SK-N-SH (cell line): Measurements from ENCODE around the gene ZNF184. TPM values are rescaled to one million over a fixed set of nuclear protein-coding genes. Genes with fewer than 3 reads are reported as not detected.

Experiments
- CTCF ChIA-PET: fragments of 300-600, 350-600 bp; formaldehyde crosslinking; extraction: SDS; loops from one replicate; lab custom pipeline; 2021; lab: Yijun Ruan, JAX
- POLR2A ChIA-PET: fragments of 350-600 bp; sonication (Branson Sonifier 250); formaldehyde crosslinking; extraction: SDS; loops from one replicate; lab custom pipeline; 2020; ENCODE audit warnings: antibody characterized with exemption, inconsistent platforms; lab: Yijun Ruan, JAX
- DNase-seq: peaks from one replicate; pipeline ENCODE4 v3.0.0; 2012
- H2AFZ ChIP-seq: fragments of 200-600 bp; sonication (generic); 2 replicates; pipeline ENCODE4 v1.8.1; 2016; ENCODE audit warnings: antibody characterized with exemption, mild to moderate bottlenecking, low read depth
- H3F3A ChIP-seq: fragments of 200-600 bp; sonication (generic); replicated peaks from 2 replicates; pipeline ENCODE3; 2016; ENCODE audit warnings: antibody characterized with exemption, mild to moderate bottlenecking; ENCODE audit not compliant: insufficient read depth
- H3K27ac ChIP-seq, 2 experiments: fragments of 200-500 bp in 1 of 2; fragments of 200-600 bp in 1 of 2; sonication (Bioruptor generic) in 1 of 2; sonication (generic), shearing (Covaris generic) in 1 of 2; 2 replicates each; pipeline versions ENCODE4 v1.5.1 to v1.6.1; 2014 to 2016; ENCODE audit warnings: low read depth in 2 of 2, inconsistent platforms in 1 of 2, low read length in 1 of 2, mild to moderate bottlenecking in 1 of 2, mixed read lengths in 1 of 2
- H3K27me3 ChIP-seq: fragments of 200-600 bp; sonication (generic), shearing (Covaris generic); 2 replicates; pipeline ENCODE4 v1.6.1; 2016; ENCODE audit warnings: mixed run types; ENCODE audit not compliant: insufficient read depth
- H3K36me3 ChIP-seq, 2 experiments: fragments of 200-500 bp in 1 of 2; fragments of 200-600 bp in 1 of 2; sonication (Bioruptor generic) in 1 of 2; sonication (generic) in 1 of 2; replicated peaks in 1 of 2; 2 replicates each; pipeline versions ENCODE3 to v1.5.1; 2014 to 2016; ENCODE audit warnings: low read length in 1 of 2, mild to moderate bottlenecking in 1 of 2; ENCODE audit not compliant: insufficient read depth in 2 of 2, control insufficient read depth in 1 of 2
- H3K4me1 ChIP-seq, 2 experiments: fragments of 200-500 bp in 1 of 2; fragments of 200-600 bp in 1 of 2; sonication (Bioruptor generic) in 1 of 2; sonication (generic), shearing (Covaris generic) in 1 of 2; 2 replicates each; pipeline versions ENCODE4 v1.5.1 to v1.6.1; 2014 to 2016; ENCODE audit warnings: low read depth in 1 of 2, low read length in 1 of 2, mixed run types in 1 of 2; ENCODE audit not compliant: insufficient read depth in 2 of 2, control insufficient read depth in 1 of 2
- H3K4me2 ChIP-seq: fragments of 200-600 bp; sonication (generic), shearing (Covaris generic); 2 replicates; pipeline ENCODE4 v1.6.1; 2017; ENCODE audit warnings: mixed run types
- H3K4me3 ChIP-seq, 2 experiments: fragments of 200-500 bp in 1 of 2; fragments of 200-600 bp in 1 of 2; sonication (Bioruptor generic) in 1 of 2; sonication (generic), shearing (Covaris generic) in 1 of 2; 2 replicates each; pipeline versions ENCODE4 v1.5.1 to v1.8.1; 2014 to 2016; ENCODE audit warnings: low read depth in 2 of 2, inconsistent platforms in 1 of 2, low read length in 1 of 2, mild to moderate bottlenecking in 1 of 2, mixed read lengths in 1 of 2, moderate library complexity in 1 of 2
- H3K79me2 ChIP-seq: fragments of 200-600 bp; sonication (generic); 2 replicates; pipeline ENCODE4 v1.8.1; 2017; ENCODE audit warnings: mild to moderate bottlenecking; ENCODE audit not compliant: insufficient read depth
- H3K9ac ChIP-seq: fragments of 200-600 bp; sonication (generic); 2 replicates; pipeline ENCODE4 v1.6.1; 2017; ENCODE audit warnings: mixed run types
- H3K9me2 ChIP-seq: fragments of 200-600 bp; sonication (generic); 2 replicates; pipeline ENCODE4 v1.6.1; 2017; ENCODE audit warnings: mixed run types
- H3K9me3 ChIP-seq: fragments of 200-600 bp; sonication (generic); 2 replicates; pipeline ENCODE4 v1.6.1; 2017; ENCODE audit warnings: mixed run types, mild to moderate bottlenecking, moderate library complexity
- H4K20me1 ChIP-seq: fragments of 200-600 bp; sonication (generic); 2 replicates; pipeline ENCODE4 v1.6.1; 2017; ENCODE audit warnings: mild to moderate bottlenecking, mixed run types; ENCODE audit not compliant: insufficient read depth
- EZH2phosphoT487 ChIP-seq: fragments of 200-600 bp; sonication (generic); IDR thresholded peaks from 2 replicates; pipeline ENCODE4 v1.6.1; 2017; ENCODE audit warnings: low read depth, mixed run types, mild to moderate bottlenecking, antibody characterized with exemption, moderate library complexity, borderline replicate concordance
- GABPA ChIP-seq: IDR thresholded peaks from 2 replicates; pipeline ENCODE4 v1.4.0; 2012; ENCODE audit warnings: low read depth, mild to moderate bottlenecking
- JUND ChIP-seq: IDR thresholded peaks from 2 replicates; pipeline ENCODE4 v1.4.0; 2012
- NRF1 ChIP-seq: IDR thresholded peaks from 2 replicates; pipeline ENCODE4 v1.6.1; 2012; ENCODE audit warnings: low read depth, mild to moderate bottlenecking, low read length
- RAD21 ChIP-seq: IDR thresholded peaks from 2 replicates; pipeline ENCODE4 v1.6.1; 2012; ENCODE audit warnings: mild to moderate bottlenecking, low read length
- TCF12 ChIP-seq: IDR thresholded peaks from 2 replicates; pipeline ENCODE4 v1.4.0; 2012
- whole genome bisulfite sequencing: methylation state at CpG from one replicate; pipeline ENCODE4 v1.1.6; 2017; ENCODE audit warnings: low lambda C conversion rate; 5-methylcytosine and 5-hydroxymethylcytosine counted together
- polyA plus RNA-seq, 3 experiments: library from polyadenylated mRNA; depleted of rRNA; stranded (reverse); fragments of >200 nt; gene quantifications; 2 replicates each; pipeline ENCODE4 v1.2.3, GENCODE V29; 2012
- TF ChIP-seq, protein P1 (sequence below): fragments of 150-350 bp; IDR thresholded peaks from 2 replicates; pipeline ENCODE4 v1.6.1; 2017; ENCODE audit warnings: antibody characterized with exemption, low read length, low read depth, borderline replicate concordance
- TF ChIP-seq, protein P2 (sequence below): IDR thresholded peaks from 2 replicates; pipeline ENCODE4 v1.6.1; 2012; ENCODE audit warnings: mild to moderate bottlenecking, low read depth, low read length, moderate library complexity
- TF ChIP-seq, protein P3 (sequence below): fragments of 150-350 bp; IDR thresholded peaks from 2 replicates; pipeline ENCODE4 v1.6.1; 2016; ENCODE audit warnings: mild to moderate bottlenecking, low read depth, low read length

The ZNF184 gene
- polyA plus RNA-seq, 1 of the 3 experiments (the other 2 are of a cell fraction), result 1.6 TPM

DNA sequence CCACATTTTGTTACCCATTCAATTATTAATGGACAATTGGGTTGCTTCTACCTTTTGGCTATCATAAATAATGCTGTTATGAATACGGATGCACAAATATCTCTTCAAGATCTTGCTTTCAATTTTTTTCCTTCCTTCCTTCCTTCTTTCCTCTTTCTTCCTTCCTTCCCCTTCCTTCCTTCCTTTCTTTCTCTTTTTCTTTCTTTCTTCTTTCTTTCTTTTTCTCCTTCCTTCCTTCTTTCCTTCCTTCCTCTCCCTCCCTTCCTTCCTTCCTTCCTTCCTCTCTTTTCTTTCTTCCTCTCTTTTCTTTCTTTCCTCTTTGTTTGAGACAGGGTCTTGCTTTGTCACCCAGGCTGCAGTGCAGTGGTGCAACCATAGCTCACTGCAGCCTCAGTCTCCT is 39.2 kb downstream of the ZNF184 start (continued):
- TF ChIP-seq, protein P1, sequence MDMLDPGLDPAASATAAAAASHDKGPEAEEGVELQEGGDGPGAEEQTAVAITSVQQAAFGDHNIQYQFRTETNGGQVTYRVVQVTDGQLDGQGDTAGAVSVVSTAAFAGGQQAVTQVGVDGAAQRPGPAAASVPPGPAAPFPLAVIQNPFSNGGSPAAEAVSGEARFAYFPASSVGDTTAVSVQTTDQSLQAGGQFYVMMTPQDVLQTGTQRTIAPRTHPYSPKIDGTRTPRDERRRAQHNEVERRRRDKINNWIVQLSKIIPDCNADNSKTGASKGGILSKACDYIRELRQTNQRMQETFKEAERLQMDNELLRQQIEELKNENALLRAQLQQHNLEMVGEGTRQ, result no peak
- TF ChIP-seq GABPA, result no peak
- TF ChIP-seq, all 33 proteins: peak for 0

DNA sequence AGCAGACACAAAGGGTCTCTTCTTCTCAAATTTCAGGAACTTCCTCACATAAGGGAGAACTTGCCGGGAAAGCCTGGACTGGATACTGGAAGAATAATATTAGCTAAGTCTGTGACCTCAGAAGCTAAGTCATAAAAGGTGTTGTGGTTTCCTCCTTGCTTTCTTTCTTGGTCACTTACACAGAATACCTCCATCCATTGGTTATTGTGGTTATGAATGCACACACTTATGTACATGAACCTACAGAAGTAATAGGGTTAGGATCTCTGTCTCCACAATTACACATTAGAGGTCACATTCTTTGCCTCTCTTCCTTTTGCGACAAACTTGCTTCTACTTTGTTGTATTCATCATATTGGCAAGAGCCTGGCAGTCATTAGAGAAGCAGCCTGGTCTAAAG is 43.9 kb downstream of the ZNF184 start:
- H3K9me2 ChIP-seq, result no peaks in the 10 kb centered on the region
- POLR2A ChIA-PET, result no interaction called here
- 30% methylated on average over 2 of the region's 2 CpGs for WGBS
- TF ChIP-seq, protein P1, result no peak
- no peak overlapping the region for H3K4me3 ChIP-seq
- CTCF ChIA-PET, result no interaction called here
- no peak overlapping the region for H3K4me2 ChIP-seq
- H4K20me1 ChIP-seq, result no peaks in the 10 kb centered on the region
- H3K27ac ChIP-seq, result no peak overlapping the region
- no peaks in the 10 kb centered on the region for H3K9me3 ChIP-seq
- H3K36me3 ChIP-seq, result no peaks in the 10 kb centered on the region
- no peaks in the 10 kb centered on the region for H3F3A ChIP-seq
- no peak overlapping the region for H3K9ac ChIP-seq
- H2AFZ ChIP-seq, result no peak overlapping the region
- H3K4me1 ChIP-seq, result no peaks in the 10 kb centered on the region
- H3K79me2 ChIP-seq, result no peaks in the 10 kb centered on the region
- no peak for DNase-seq
- H3K27me3 ChIP-seq, result no peaks in the 10 kb centered on the region

DNA sequence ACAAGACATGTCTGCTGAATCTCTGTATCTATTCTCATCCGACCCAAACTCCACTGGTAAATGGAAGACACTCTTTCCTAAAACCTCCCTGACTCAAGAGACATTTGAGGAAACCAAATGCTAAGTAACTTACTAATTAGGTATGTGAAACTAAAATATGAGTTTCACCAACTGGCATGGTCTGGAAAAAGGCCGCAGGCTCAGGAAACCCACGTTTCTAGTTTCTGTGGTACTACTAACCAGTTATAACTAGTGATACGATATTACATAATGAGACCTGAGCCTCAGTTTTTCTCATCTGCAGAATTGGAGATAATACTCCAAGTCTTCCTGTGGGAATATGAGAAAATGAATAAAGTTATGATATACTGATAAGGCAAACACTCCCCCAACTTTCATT is 44.4 kb downstream of the ZNF184 start:
- Histone ChIP-seq H3K4me2 (no peak overlapping the region), H3K79me2 (no peaks in the 10 kb centered on the region), H3K9ac (no peak overlapping the region), H3K9me3 (no peaks in the 10 kb centered on the region), H3K36me3 (no peaks in the 10 kb centered on the region), H3K27ac (no peak overlapping the region), H3K27me3 (no peaks in the 10 kb centered on the region), H4K20me1 (no peaks in the 10 kb centered on the region), H3K9me2 (no peaks in the 10 kb centered on the region), H2AFZ (no peak overlapping the region), H3F3A (no peaks in the 10 kb centered on the region), H3K4me3 (no peak overlapping the region), H3K4me1 (no peaks in the 10 kb centered on the region)
- DNase-seq, result no peak
- 20% methylated on average over 4 of the region's 4 CpGs for WGBS
- ChIA-PET POLR2A (no interaction called here), CTCF (no interaction called here)
- TF ChIP-seq JUND, result no peak
- no peak for TF ChIP-seq TCF12

DNA sequence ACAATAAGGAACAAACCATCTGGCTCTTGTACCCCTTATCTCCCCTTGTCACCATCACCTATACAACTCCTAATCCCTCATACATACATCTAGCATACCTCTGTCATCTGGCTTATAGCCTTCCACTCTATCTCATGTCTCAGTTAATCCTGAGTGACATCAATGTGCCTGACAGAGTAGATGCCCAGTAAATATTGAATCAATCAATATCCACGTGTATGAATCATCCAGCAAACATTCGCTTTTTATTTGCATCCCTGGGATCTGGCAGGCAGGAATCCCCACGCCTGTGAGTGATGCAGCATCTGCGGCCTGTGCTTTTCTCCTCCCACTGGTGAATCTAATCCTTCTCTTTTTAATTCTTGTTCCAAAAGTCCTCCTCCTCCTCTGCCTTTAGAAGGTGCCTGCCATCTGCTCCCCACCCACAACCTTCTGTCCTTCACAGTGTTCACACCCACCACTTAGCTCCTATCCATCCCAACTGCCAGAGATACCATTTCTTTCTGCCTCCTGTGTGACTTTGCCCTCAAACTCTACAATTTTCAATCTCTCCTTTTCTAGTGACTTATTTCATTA is 46.8 kb downstream of the ZNF184 start:
- no peak overlapping the region for H3K4me3 ChIP-seq
- no peaks in the 10 kb centered on the region for H3K4me1 ChIP-seq
- no peak overlapping the region for H3K9ac ChIP-seq
- H3K27me3 ChIP-seq, result no peaks in the 10 kb centered on the region
- H3F3A ChIP-seq, result no peaks in the 10 kb centered on the region
- 13% methylated on average over 4 of the region's 4 CpGs for WGBS
- no peaks in the 10 kb centered on the region for H4K20me1 ChIP-seq
- H3K27ac ChIP-seq, result no peak overlapping the region
- no peak for TF ChIP-seq EZH2phosphoT487
- no peak for TF ChIP-seq RAD21
- TF ChIP-seq NRF1, result no peak
- TF ChIP-seq, protein P2, sequence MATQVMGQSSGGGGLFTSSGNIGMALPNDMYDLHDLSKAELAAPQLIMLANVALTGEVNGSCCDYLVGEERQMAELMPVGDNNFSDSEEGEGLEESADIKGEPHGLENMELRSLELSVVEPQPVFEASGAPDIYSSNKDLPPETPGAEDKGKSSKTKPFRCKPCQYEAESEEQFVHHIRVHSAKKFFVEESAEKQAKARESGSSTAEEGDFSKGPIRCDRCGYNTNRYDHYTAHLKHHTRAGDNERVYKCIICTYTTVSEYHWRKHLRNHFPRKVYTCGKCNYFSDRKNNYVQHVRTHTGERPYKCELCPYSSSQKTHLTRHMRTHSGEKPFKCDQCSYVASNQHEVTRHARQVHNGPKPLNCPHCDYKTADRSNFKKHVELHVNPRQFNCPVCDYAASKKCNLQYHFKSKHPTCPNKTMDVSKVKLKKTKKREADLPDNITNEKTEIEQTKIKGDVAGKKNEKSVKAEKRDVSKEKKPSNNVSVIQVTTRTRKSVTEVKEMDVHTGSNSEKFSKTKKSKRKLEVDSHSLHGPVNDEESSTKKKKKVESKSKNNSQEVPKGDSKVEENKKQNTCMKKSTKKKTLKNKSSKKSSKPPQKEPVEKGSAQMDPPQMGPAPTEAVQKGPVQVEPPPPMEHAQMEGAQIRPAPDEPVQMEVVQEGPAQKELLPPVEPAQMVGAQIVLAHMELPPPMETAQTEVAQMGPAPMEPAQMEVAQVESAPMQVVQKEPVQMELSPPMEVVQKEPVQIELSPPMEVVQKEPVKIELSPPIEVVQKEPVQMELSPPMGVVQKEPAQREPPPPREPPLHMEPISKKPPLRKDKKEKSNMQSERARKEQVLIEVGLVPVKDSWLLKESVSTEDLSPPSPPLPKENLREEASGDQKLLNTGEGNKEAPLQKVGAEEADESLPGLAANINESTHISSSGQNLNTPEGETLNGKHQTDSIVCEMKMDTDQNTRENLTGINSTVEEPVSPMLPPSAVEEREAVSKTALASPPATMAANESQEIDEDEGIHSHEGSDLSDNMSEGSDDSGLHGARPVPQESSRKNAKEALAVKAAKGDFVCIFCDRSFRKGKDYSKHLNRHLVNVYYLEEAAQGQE, result no peak
- TF ChIP-seq, protein P3, sequence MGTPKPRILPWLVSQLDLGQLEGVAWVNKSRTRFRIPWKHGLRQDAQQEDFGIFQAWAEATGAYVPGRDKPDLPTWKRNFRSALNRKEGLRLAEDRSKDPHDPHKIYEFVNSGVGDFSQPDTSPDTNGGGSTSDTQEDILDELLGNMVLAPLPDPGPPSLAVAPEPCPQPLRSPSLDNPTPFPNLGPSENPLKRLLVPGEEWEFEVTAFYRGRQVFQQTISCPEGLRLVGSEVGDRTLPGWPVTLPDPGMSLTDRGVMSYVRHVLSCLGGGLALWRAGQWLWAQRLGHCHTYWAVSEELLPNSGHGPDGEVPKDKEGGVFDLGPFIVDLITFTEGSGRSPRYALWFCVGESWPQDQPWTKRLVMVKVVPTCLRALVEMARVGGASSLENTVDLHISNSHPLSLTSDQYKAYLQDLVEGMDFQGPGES, result no peak
- H3K36me3 ChIP-seq, result no peaks in the 10 kb centered on the region
- H3K4me2 ChIP-seq, result no peak overlapping the region
- no peak for DNase-seq
- CTCF ChIA-PET, result no interaction called here
- no peaks in the 10 kb centered on the region for H3K9me2 ChIP-seq
- H3K9me3 ChIP-seq, result no peaks in the 10 kb centered on the region
- no peak overlapping the region for H2AFZ ChIP-seq
- H3K79me2 ChIP-seq, result no peaks in the 10 kb centered on the region
- POLR2A ChIA-PET, result no interaction called here
